NB4 (cell line): Measurements from ENCODE around the gene ZSWIM9.

Experiments used
- DNase-seq: peaks from one replicate; pipeline ENCODE4 v3.0.0; 2010; ENCODE audit warnings: low read depth
- H3K4me3 ChIP-seq: one replicate; pipeline ENCODE4 v1.5.1; 2011; ENCODE audit warnings: mild to moderate bottlenecking, low read depth, low read length, moderate library complexity
- CTCF ChIP-seq: IDR thresholded peaks from one replicate; pipeline ENCODE4 v1.5.1; 2012; ENCODE audit warnings: low read depth, low read length
- MAX ChIP-seq: IDR thresholded peaks from 2 replicates; pipeline ENCODE4 v1.6.1; 2011; ENCODE audit warnings: low read depth, low read length
- MYC ChIP-seq: IDR thresholded peaks from 2 replicates; pipeline ENCODE4 v1.6.1; 2011; ENCODE audit warnings: low read depth, low read length
- POLR2A ChIP-seq: IDR thresholded peaks from 2 replicates; pipeline ENCODE4 v1.6.1; 2011; ENCODE audit warnings: mild to moderate bottlenecking; ENCODE audit not compliant: insufficient read length; ENCODE audit errors: extremely low read depth

Gene ZSWIM9

GRCh38 chr19:48133094-48133493 lies 37.4 kb upstream of the ZSWIM9 start:
- no peak overlapping the region for H3K4me3 ChIP-seq
- DNase-seq = no peak
- TF ChIP-seq MAX (no peak), POLR2A (no peak), CTCF (no peak)

- no peak for TF ChIP-seq MYC
- no peak for TF ChIP-seq CTCF
- no peak for TF ChIP-seq POLR2A
- TF ChIP-seq MAX = no peak
These were observed 35.1 kb upstream of the ZSWIM9 start for GRCh38 chr19:48135411-48135810.

GRCh38 chr19:48136547-48136946 lies 33.9 kb upstream of the ZSWIM9 start:
- H3K4me3 ChIP-seq = no peak overlapping the region
- TF ChIP-seq POLR2A (no peak), CTCF (no peak), MYC (no peak), MAX (no peak)
- no peak for DNase-seq

More at GRCh38 chr19:48135411-48135810, 35.1 kb upstream of the ZSWIM9 start:
- no peak overlapping the region for H3K4me3 ChIP-seq
- peak; percentile 49 for DNase-seq

- no peak for TF ChIP-seq MYC
- no peak for TF ChIP-seq MAX
- no peak for TF ChIP-seq CTCF
- TF ChIP-seq POLR2A = no peak
These were observed 33.1 kb upstream of the ZSWIM9 start for GRCh38 chr19:48137411-48137810.

GRCh38 chr19:48139053-48139452 lies 31.4 kb upstream of the ZSWIM9 start:
- no peak overlapping the region for H3K4me3 ChIP-seq
- DNase-seq = no peak
- TF ChIP-seq MYC (no peak), MAX (no peak), POLR2A (no peak), CTCF (no peak)

More at GRCh38 chr19:48137411-48137810, 33.1 kb upstream of the ZSWIM9 start:
- no peak overlapping the region for H3K4me3 ChIP-seq
- no peak for DNase-seq

- DNase-seq = no peak
- TF ChIP-seq POLR2A (no peak), MAX (no peak), MYC (no peak), CTCF (no peak)
- H3K4me3 ChIP-seq = no peak overlapping the region
These were observed 22.8 kb upstream of the ZSWIM9 start for GRCh38 chr19:48147597-48148175.
